GM21447 (cell line): ENCODE data around the gene SCMH1.
"Not testable (repeated sequence)": the region's sequence is repeated elsewhere in the genome, so short reads cannot be mapped to it uniquely, and the experiment has no call there.

ENCODE experiments used
- ATAC-seq: cut with Tn5 transposase; IDR thresholded peaks from one replicate; pipeline ENCODE4 v1.9.1; 2021; ENCODE audit not compliant: unreplicated experiment

SCMH1 gene

GRCh38 chr1:41158147-41158875 is 83.8 kb downstream of the SCMH1 start:
- ATAC-seq: no peak

- no peak for ATAC-seq
These were observed 87.0 kb downstream of the SCMH1 start for GRCh38 chr1:41155105-41155504.

- no peak for ATAC-seq
These were observed 88.3 kb downstream of the SCMH1 start for GRCh38 chr1:41153750-41154274.

- ATAC-seq: no peak
These were observed 89.5 kb downstream of the SCMH1 start for GRCh38 chr1:41152622-41153044.

GRCh38 chr1:41151846-41152245 is 90.3 kb downstream of the SCMH1 start:
- ATAC-seq: no peak

- ATAC-seq: no peak
These were observed 92.5 kb downstream of the SCMH1 start for GRCh38 chr1:41149570-41149969.

- no peak for ATAC-seq
These were observed 97.8 kb downstream of the SCMH1 start for GRCh38 chr1:41144285-41144684.

GRCh38 chr1:41138549-41138948 is 103.6 kb downstream of the SCMH1 start:
- ATAC-seq: no peak

GRCh38 chr1:41135196-41135947 is 106.7 kb downstream of the SCMH1 start:
- no peak for ATAC-seq

- ATAC-seq: not testable (repeated sequence)
These were observed 107.8 kb downstream of the SCMH1 start for GRCh38 chr1:41134325-41134724.

GRCh38 chr1:41122851-41123518 is 119.1 kb downstream of the SCMH1 start:
- ATAC-seq: no peak

GRCh38 chr1:41122148-41122547 is 120.0 kb downstream of the SCMH1 start:
- no peak for ATAC-seq

- no peak for ATAC-seq
These were observed 123.5 kb downstream of the SCMH1 start for GRCh38 chr1:41118645-41119044.

GRCh38 chr1:41117241-41117640 is 124.9 kb downstream of the SCMH1 start:
- not testable (repeated sequence) for ATAC-seq

GRCh38 chr1:41110736-41111135 is 131.4 kb downstream of the SCMH1 start:
- no peak for ATAC-seq

- ATAC-seq: no peak
These were observed 131.8 kb downstream of the SCMH1 start for GRCh38 chr1:41110286-41110685.

GRCh38 chr1:41109310-41110197 is 132.6 kb downstream of the SCMH1 start:
- ATAC-seq: no peak

GRCh38 chr1:41108696-41109275 is 133.3 kb downstream of the SCMH1 start:
- no peak for ATAC-seq

- no peak for ATAC-seq
These were observed 138.3 kb downstream of the SCMH1 start for GRCh38 chr1:41103766-41104165.

- ATAC-seq: no peak
These were observed 139.5 kb downstream of the SCMH1 start for GRCh38 chr1:41102653-41103052.
